Measurements from ENCODE around the gene IGFBP2.

IGFBP2 gene

GRCh38 chr2:216636551-216637450 lies 3.6 kb downstream of the IGFBP2 start:
- DNase-seq (ENCODE audit: low read depth in 3 of 3), result no peak

- DNase-seq (ENCODE audit: low read depth in 3 of 3), result no peak
These were observed 4.3 kb downstream of the IGFBP2 start for GRCh38 chr2:216637472-216637871.

DNA sequence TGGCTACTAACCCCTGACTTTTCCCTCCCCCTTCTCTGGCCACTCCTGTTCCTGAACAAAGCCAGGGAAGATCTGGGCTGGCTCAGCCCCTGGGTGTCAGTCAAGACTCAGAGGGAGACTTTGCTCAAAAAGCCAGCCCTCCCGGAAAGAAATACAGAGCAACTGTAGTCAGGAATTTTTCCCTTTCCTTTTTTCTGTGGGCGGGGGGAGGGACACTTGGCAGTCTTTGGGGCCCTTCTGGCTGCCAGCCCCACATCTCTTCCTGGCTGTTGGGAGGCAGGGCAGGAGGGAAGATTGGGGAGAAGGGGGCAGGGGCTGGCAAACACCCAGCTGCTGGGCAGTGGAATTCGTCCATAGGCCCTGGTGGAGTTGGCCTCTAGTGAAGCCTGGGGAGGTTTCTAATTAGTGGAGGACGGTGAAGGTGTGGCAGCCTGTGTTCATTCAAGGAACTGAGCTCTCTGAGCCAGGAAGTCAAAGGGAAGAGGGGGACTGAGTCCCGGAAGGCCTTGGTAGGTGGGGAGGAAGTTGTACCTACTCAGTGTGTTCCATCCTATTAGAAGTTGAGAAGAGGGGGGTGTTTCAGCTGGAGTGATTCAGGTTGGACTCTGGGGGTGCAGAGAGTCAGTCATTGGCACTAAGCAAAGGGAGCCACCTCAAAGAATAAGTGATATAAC lies 10.9 kb downstream of the IGFBP2 start:
- no peak for DNase-seq (ENCODE audit: low read depth in 3 of 3)

- no peak for DNase-seq (ENCODE audit: low read depth in 3 of 3)
These were observed 11.8 kb downstream of the IGFBP2 start for GRCh38 chr2:216644842-216645635.

DNA sequence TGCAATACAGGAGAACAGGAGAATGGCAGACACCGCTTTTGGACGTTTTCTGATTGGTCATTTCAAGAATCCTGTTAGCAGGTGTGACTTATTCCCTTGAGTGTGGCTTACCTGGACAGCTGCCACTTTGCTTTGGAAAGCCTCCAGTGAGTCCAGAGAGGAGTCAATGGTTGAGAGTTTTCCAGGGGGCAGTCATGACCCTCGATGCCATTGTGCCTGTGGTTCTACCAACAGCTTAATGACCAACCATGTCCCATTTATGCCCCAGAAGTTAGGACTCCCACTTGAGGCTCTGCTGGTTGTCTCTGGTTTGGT lies 12.4 kb downstream of the IGFBP2 start:
- DNase-seq (ENCODE audit: low read depth in 3 of 3), result no peak

- DNase-seq (ENCODE audit: low read depth in 3 of 3), result no peak
These were observed 12.9 kb downstream of the IGFBP2 start for GRCh38 chr2:216646116-216646515.

DNA sequence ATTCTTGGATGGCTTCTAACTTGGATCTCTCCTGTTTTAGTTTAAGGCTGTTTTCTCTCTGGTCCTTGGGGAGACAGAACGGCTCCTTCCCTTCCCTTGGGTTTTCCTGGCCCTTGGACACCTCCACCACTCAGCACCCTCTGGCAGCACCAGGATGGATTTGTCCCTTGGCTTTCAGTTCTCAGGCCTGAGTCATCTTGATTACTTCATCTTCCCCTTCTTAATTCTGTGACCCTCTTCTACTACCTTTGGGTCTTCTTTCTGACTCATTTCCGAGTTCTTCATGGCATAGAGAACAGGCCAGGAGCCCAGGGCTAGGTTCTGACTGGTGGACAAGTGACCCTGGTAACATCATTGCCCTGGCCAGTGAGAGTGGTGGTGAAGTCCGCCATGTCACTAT lies 14.9 kb downstream of the IGFBP2 start:
- no peak for DNase-seq (ENCODE audit: low read depth in 3 of 3)

- no peak for DNase-seq (ENCODE audit: low read depth in 3 of 3)
These were observed 16.4 kb downstream of the IGFBP2 start for GRCh38 chr2:216649574-216649973.

DNA sequence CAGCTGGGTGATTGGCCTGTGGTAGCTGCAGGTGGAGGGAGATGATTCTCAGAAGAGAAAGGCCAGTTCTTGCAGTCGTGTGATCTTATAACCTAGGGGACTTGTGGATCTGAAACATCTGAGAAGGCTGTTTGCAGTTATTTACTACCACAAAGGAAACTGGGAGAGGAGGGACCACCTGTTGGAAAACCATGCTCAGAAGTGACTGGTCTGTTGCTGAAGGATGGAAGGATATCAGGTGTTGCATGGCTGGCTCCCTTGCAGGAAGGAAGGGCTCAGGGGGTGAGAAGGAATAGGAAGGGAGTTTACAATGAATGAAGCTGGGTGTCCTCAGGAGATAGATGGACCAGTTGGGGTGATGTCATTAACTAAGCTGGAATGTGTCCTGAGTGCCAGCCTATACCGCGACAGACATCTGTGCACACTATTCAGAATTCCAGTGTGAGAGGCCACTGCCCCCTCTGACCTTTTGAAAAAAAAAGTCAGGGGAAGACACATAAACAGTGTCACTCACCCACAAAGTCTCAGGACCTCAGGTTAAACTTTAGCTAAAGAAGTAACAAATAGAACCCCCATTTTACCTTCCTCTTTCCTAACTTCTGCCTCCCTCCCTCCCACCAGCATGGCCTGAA lies 17.5 kb downstream of the IGFBP2 start:
- DNase-seq (ENCODE audit: low read depth in 3 of 3), result no peak

DNA sequence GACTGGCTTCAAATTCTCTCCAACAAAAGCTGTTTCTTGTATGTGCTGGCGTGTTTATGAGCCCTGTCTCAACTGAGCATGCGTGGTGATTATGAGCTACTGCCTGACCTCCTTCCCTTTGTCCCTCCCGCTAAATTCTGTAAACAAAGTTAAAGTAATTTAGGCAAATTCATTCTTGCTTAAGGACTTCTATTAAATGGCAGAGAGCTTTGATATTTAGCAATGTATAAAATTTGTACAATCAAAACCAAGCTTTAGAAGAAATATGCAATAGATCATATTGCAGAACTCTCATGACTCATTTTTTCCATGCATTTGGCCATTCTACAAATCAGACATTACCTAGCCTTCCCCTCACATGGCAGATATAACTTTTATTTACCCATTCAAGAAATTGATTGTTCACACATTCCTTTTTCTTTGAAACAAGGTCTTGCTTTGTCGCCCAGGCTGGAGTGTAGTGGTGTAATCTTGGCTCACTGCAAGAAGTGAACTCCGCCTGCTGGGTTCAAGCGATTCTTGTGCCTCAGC lies 18.2 kb downstream of the IGFBP2 start:
- DNase-seq (ENCODE audit: low read depth in 3 of 3), result no peak

DNA sequence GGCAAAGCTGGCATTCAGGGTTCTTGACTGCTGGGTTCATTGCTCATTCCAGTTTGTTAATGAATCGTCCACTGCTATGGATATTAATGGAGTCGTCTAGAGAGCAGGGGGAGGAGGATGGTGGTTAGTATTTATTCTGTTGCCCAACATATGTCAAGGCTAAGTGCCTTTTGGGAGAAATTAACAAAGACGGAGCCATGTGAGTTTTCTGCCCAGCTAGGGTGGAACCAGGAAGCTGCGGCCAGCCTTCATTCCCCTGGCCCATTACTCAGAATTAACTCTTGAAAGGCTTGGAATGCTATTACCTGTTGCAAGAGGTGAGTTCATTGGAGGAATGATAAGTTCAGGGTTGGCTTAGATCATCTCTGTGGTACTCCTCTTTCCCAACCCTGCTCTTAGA lies 19.3 kb downstream of the IGFBP2 start:
- no peak for DNase-seq (ENCODE audit: low read depth in 3 of 3)

GRCh38 chr2:216653093-216653799 lies 20.0 kb downstream of the IGFBP2 start:
- DNase-seq (ENCODE audit: low read depth in 3 of 3), result no peak

GRCh38 chr2:216653931-216654365 lies 20.7 kb downstream of the IGFBP2 start:
- no peak for DNase-seq (ENCODE audit: low read depth in 3 of 3)

GRCh38 chr2:216654528-216655052 lies 21.4 kb downstream of the IGFBP2 start:
- DNase-seq (ENCODE audit: low read depth in 3 of 3), result no peak

- DNase-seq (ENCODE audit: low read depth in 3 of 3), result no peak
These were observed 24.1 kb downstream of the IGFBP2 start for GRCh38 chr2:216657086-216657855.

GRCh38 chr2:216657980-216658379 lies 24.8 kb downstream of the IGFBP2 start:
- no peak for DNase-seq (ENCODE audit: low read depth in 3 of 3)

DNA sequence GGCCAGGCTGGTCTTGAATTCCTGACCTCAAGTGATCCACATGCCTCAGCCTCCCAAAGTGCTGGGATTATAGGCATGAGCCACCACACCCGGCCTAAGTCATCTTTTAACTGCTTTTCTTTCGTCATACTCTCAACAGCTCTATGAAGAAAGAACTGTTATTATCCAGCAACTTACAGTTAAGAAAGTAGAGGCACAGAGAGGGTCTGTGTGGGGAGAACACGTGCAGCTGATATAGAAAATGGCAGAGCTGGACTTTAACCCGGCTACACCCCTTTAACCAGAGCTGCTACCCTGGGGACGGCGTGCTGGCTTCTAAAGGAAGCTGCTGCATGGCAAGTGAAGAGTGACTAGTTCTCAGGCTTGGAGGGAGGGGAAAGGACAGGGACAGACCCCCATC lies 25.5 kb downstream of the IGFBP2 start:
- DNase-seq (ENCODE audit: low read depth in 3 of 3), result no peak

DNA sequence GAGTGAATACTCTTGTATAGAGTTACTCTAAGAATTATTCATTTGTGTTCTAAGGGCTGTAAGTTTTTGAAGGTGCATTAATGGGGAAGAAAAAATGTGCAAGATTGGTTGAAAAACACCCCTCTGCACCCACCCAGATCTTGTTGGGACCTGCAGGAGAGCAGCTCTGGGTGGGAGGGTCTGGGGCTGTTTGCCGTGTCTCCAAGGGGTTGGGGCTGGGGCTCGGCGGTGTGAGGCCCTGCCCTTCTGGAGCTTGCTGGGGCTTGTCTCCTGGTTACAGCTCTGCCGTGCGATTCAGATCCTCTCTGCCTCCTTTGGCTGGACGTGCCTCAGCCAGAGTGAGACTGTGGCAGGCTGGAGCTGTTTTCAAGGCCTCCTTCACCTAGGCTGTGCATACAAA lies 26.1 kb downstream of the IGFBP2 start:
- DNase-seq (ENCODE audit: low read depth in 3 of 3), result no peak

DNA sequence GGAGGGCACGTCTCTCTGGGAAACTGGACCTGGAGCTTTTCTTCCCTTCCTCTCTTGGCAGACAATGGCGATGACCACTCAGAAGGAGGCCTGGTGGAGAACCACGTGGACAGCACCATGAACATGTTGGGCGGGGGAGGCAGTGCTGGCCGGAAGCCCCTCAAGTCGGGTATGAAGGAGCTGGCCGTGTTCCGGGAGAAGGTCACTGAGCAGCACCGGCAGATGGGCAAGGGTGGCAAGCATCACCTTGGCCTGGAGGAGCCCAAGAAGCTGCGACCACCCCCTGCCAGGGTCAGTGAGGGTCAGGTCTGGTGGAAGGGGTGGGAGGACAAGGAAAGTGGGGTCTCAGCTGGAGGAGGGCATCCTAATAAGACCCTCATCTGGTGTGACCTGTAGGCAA lies 27.3 kb downstream of the IGFBP2 start:
- no peak for DNase-seq (ENCODE audit: low read depth in 3 of 3)

DNA sequence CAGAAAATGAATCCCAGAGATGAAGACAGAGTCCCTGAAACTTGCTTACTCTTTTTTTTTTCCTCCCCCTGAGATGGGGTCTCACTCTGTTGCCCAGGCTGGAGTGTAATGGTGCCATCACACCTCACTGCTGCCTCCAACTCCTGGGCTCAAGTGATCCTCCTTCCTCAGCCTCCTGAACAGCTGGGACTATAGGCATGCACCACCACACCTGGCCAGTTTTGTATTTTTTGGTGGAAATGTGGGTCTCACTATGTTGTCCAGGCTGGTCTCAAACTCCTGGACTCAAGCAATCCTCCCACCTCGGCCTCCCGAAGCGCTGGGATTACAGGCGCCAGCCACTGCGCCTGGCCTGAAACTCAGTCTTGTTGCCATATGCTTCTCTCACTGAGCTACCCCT lies 27.8 kb downstream of the IGFBP2 start:
- DNase-seq (ENCODE audit: low read depth in 3 of 3), result no peak

Measured in stimulated activated CD4-positive, alpha-beta T cell treated with anti-CD3 and anti-CD28 coated beads, TNF-alpha, amount 100 ng/mL, for 4 hours (primary cell).